K562 (cell line): ENCODE data around the gene CARS2. TPM values are rescaled to one million over a fixed set of nuclear protein-coding genes. Genes with fewer than 3 reads are reported as not detected.

ENCODE experiments used
- ATAC-seq: fragments of 200-7000 bp; cut with Tn5 transposase; 3 replicates; pipeline ENCODE4 v1.9.1; 2020; ENCODE audit warnings: moderate library complexity
- BruUV-seq: library from RNA; stranded (reverse); fragments of 400-500 nt; replicated peaks from 2 replicates; lab custom pipeline; 2021; lab: Mats Ljungman, UMichigan
- CTCF ChIA-PET: fragments of 300-600 bp; formaldehyde crosslinking; extraction: SDS; loops from one replicate; lab custom pipeline; 2021; ENCODE audit warnings: low intra/inter-chr PET ratio; lab: Yijun Ruan, JAX
- POLR2A ChIA-PET: fragments of 300-600, 350-650 bp; sonication (Branson Sonifier 250); formaldehyde crosslinking; extraction: SDS; loops from one replicate; lab custom pipeline; 2021; ENCODE audit warnings: antibody characterized with exemption, inconsistent platforms; lab: Yijun Ruan, JAX
- DNase-seq, 4 experiments: peaks; one replicate each; pipeline versions ENCODE4 v3.0.0 to v3.0.0-alpha.2; 2011 to 2018; ENCODE audit warnings: low spot score in 3 of 4, mixed read lengths in 3 of 4; ENCODE audit errors: extremely low read depth in 1 of 4
- FAIRE-seq: peaks from 2 replicates; lab custom pipeline; 2011; peaks lifted over from hg19 to GRCh38; lab: Jason Lieb, UNC
- H2AFZ ChIP-seq: 2 replicates; pipeline ENCODE4 v1.6.0; 2011; ENCODE audit warnings: low read depth, low read length, control low read depth, inconsistent platforms
- H3K27ac ChIP-seq: fragments of 200-600 bp; 3 replicates; pipeline ENCODE4 v1.8.0; 2011; ENCODE audit warnings: low read depth, mild to moderate bottlenecking, control low read depth, inconsistent platforms, low read length, moderate library complexity, mixed read lengths; ENCODE audit errors: extremely low read depth
- H3K27me3 ChIP-seq, 2 experiments: fragments of 300-600 bp in 1 of 2; 2 replicates in 1 of 2; 3 replicates in 1 of 2; pipeline versions ENCODE4 v1.6.0 to v1.8.0; 2011; ENCODE audit warnings: inconsistent platforms in 2 of 2, low read length in 2 of 2, mild to moderate bottlenecking in 1 of 2, mixed read lengths in 1 of 2, moderate library complexity in 1 of 2; ENCODE audit not compliant: control insufficient read depth in 2 of 2, insufficient read depth in 2 of 2
- H3K36me3 ChIP-seq: fragments of 300-600 bp; 3 replicates; pipeline ENCODE4 v1.8.0; 2011; ENCODE audit warnings: mild to moderate bottlenecking, low read length, inconsistent platforms; ENCODE audit not compliant: control insufficient read depth, insufficient read depth
- H3K4me1 ChIP-seq, 2 experiments: fragments of 200-600 bp in 1 of 2; replicated peaks in 1 of 2; 2 replicates in 1 of 2; 3 replicates in 1 of 2; pipeline versions ENCODE4 v1.5.1 to v1.8.0; 2011; ENCODE audit warnings: inconsistent platforms in 2 of 2, low read length in 2 of 2, mild to moderate bottlenecking in 1 of 2, mixed read lengths in 1 of 2, moderate library complexity in 1 of 2; ENCODE audit not compliant: control insufficient read depth in 2 of 2, insufficient read depth in 2 of 2
- H3K4me2 ChIP-seq: 2 replicates; pipeline ENCODE4 v1.6.1; 2011; ENCODE audit warnings: low read length, control low read depth, inconsistent platforms, mixed read lengths; ENCODE audit not compliant: insufficient read depth
- H3K4me3 ChIP-seq: fragments of 200-600 bp; sonication (generic), shearing (Covaris generic); 2 replicates; pipeline ENCODE4 v1.5.1; 2016; ENCODE audit warnings: control low read depth, inconsistent platforms
- H3K79me2 ChIP-seq: fragments of 200-600 bp; 3 replicates; pipeline ENCODE4 v1.8.0; 2011; ENCODE audit warnings: low read length, inconsistent platforms; ENCODE audit not compliant: control insufficient read depth, insufficient read depth
- H3K9ac ChIP-seq, 2 experiments: 2 replicates each; pipeline versions ENCODE4 v1.6.0 to v1.6.1; 2011; ENCODE audit warnings: low read depth in 2 of 2, low read length in 2 of 2, control low read depth in 1 of 2, inconsistent platforms in 1 of 2, mild to moderate bottlenecking in 1 of 2, mixed read lengths in 1 of 2; ENCODE audit not compliant: insufficient read depth in 1 of 2
- H3K9me1 ChIP-seq: one replicate; pipeline ENCODE4 v1.6.0; 2011; ENCODE audit warnings: inconsistent platforms, mild to moderate bottlenecking, low read length, moderate library complexity; ENCODE audit not compliant: control insufficient read depth, insufficient read depth
- H3K9me3 ChIP-seq: replicated peaks from 2 replicates; pipeline ENCODE4 v1.5.1; 2011; ENCODE audit warnings: low read depth, low read length, inconsistent platforms; ENCODE audit not compliant: control insufficient read depth, insufficient read depth
- H4K20me1 ChIP-seq: replicated peaks from 2 replicates; pipeline ENCODE4 v1.6.1; 2011; ENCODE audit warnings: low read length, inconsistent platforms, mixed read lengths; ENCODE audit not compliant: control insufficient read depth, insufficient read depth
- BMI1 ChIP-seq: fragments of 150-350 bp; IDR thresholded peaks from 2 replicates; pipeline ENCODE4 v1.6.1; 2014; ENCODE audit warnings: low read length
- CREB3L1 ChIP-seq: fragments of 450-650 bp; IDR thresholded peaks from 2 replicates; pipeline ENCODE4 v1.6.1; 2014; ENCODE audit warnings: low read depth, mild to moderate bottlenecking, moderate library complexity, borderline replicate concordance
- FOXJ2 ChIP-seq: fragments of 200-800 bp; sonication (Bioruptor generic); IDR thresholded peaks from 2 replicates; pipeline ENCODE4 v1.6.1; 2016; ENCODE audit warnings: missing genetic modification characterization, missing compliant biosample characterization
- KAT2B ChIP-seq: IDR thresholded peaks from one replicate; pipeline ENCODE4 v1.6.1; 2012; ENCODE audit warnings: low read depth, mild to moderate bottlenecking, control low read depth, inconsistent platforms, low read length, moderate library complexity
- MEF2D ChIP-seq: conservative IDR thresholded peaks from 2 replicates; pipeline ENCODE4 v1.6.1; 2016; ENCODE audit warnings: low read depth, missing genetic modification characterization, missing compliant biosample characterization
- MTA1 ChIP-seq: fragments of 450-650 bp; IDR thresholded peaks from 2 replicates; pipeline ENCODE4 v1.6.1; 2017; ENCODE audit warnings: borderline replicate concordance
- MTA2 ChIP-seq: fragments of 450-650 bp; IDR thresholded peaks from 2 replicates; pipeline ENCODE4 v1.6.1; 2016; ENCODE audit warnings: low read depth
- MXD1 ChIP-seq: fragments of 250-450 bp; sonication (Bioruptor Pico); IDR thresholded peaks from 2 replicates; pipeline ENCODE4 v1.8.0; 2021; ENCODE audit warnings: borderline replicate concordance, mild to moderate bottlenecking, moderate library complexity; ENCODE audit not compliant: poor library complexity, severe bottlenecking
- ZNF12 ChIP-seq: sonication (generic); formaldehyde crosslinking; IDR thresholded peaks from 2 replicates; pipeline ENCODE4 v1.4.0; 2020; ENCODE audit warnings: mild to moderate bottlenecking, missing genetic modification reagents
- ZNF780A ChIP-seq: fragments of 250-450 bp; sonication (Bioruptor Pico); IDR thresholded peaks from 2 replicates; pipeline ENCODE4 v1.5.0; 2021; ENCODE audit warnings: mild to moderate bottlenecking
- WGBS: fragments of 100-300 bp; shearing (Covaris generic); methylation state at CpG from one replicate; pipeline ENCODE4 v1.1.6; 2016; ENCODE audit warnings: low coverage, mixed read lengths; ENCODE audit not compliant: insufficient coverage; ENCODE audit errors: missing lambda C conversion rate; 5-methylcytosine and 5-hydroxymethylcytosine counted together
- in situ Hi-C: fragments of 300-500 bp; cut with MboI; formaldehyde crosslinking; loops from 4 replicates; pipeline ENCODE4 v1.15.0; 2018; ENCODE audit warnings: inconsistent platforms, mixed read lengths
- intact Hi-C: fragments of 100-400 bp; cut with micrococcal nuclease; formaldehyde crosslinking; loops from 2 replicates; pipeline ENCODE4 v1.14.2; 2022
- polyA plus RNA-seq, 8 experiments: library from polyadenylated mRNA; depleted of rRNA in 4 of 8; stranded (reverse) in 5 of 8; unstranded in 3 of 8; fragments of >200 nt; fragmentation: Nextera tagmentation in 2 of 8; fragmentation: Illumina TruSeq in 1 of 8; extraction: Ambion mirVana in 2 of 8; extraction: Trizol in 1 of 8; gene quantifications; 2 replicates each; pipeline versions ENCODE4 v1.2.1 to v1.2.3, GENCODE V29; 2011 to 2014; ENCODE audit warnings: inconsistent platforms in 1 of 8, missing spikeins in 1 of 8
- total RNA-seq, 7 experiments: library from RNA; depleted of rRNA in 6 of 7; stranded (reverse); fragments of >200 nt in 6 of 7; fragmentation: Illumina TruSeq in 2 of 7; extraction: Trizol in 2 of 7; gene quantifications; 2 replicates each; pipeline versions ENCODE4 v1.2.1 to v1.2.3, GENCODE V29; 2011 to 2021; ENCODE audit warnings: low replicate concordance in 1 of 7

CARS2 gene
- total and polyA plus RNA-seq, 9 of the 15 experiments (the other 6 are each of a cell fraction or from before 2014, with no cell fraction given), result 1.7 to 37.4 (median 30.5) TPM

- ATAC-seq (no peak), FAIRE-seq (no peak), DNase-seq (no peak)
- POLR2A ChIA-PET, result no interaction called here
- Histone ChIP-seq H3K27me3 (no peaks in the 10 kb centered on the region), H3K27ac (no peak overlapping the region), H2AFZ (no peak overlapping the region), H3K9me1 (no peaks in the 10 kb centered on the region), H4K20me1 (no peaks in the 10 kb centered on the region), H3K9ac (no peak overlapping the region), H3K9me3 (no peaks in the 10 kb centered on the region), H3K79me2 (no peaks in the 10 kb centered on the region), H3K4me1 (no peaks in the 10 kb centered on the region), H3K4me2 (no peak overlapping the region), H3K36me3 (peaks cover 57% of the 10 kb centered on the region), H3K4me3 (no peak overlapping the region)
- in situ Hi-C loops, result no loop called here
- CTCF ChIA-PET, result interaction anchor here (0.6 kb wide), 1 partner anchor 399 kb away, joined by 4 read pairs; no protein-coding TSS in a partner anchor
- intact Hi-C loops, result no loop called here
- no TSS peak for BruUV-seq
- no peak for TF ChIP-seq MEF2D (tag)
- TF ChIP-seq FOXJ2 (tag), result no peak
- TF ChIP-seq ZNF12 (CRISPR knock-in tag), result no peak
- no peak for TF ChIP-seq MTA1
- TF ChIP-seq MXD1, result no peak
- TF ChIP-seq ZNF780A, result no peak
- TF ChIP-seq BMI1, result no peak
- TF ChIP-seq MTA2, result no peak
- TF ChIP-seq CREB3L1, result no peak
- no peak for TF ChIP-seq KAT2B
- WGBS, result 100% methylated on average over 6 of the region's 7 CpGs
Observed at GRCh38 chr13:110664041-110664440, 41.9 kb downstream of the CARS2 start.
